K562 (cell line): ENCODE data around the gene ASB13. TPM values are rescaled to one million over a fixed set of nuclear protein-coding genes. Genes with fewer than 3 reads are reported as not detected.
A peak's percentile ranks its signal among the peaks of the same experiment; 100 is the strongest.

Experiments used
- CHD2 ChIP-seq: IDR thresholded peaks from 2 replicates; pipeline ENCODE4 v1.6.1; 2011; ENCODE audit warnings: low read depth, low read length
- ERF ChIP-seq: fragments of 450-650 bp; formaldehyde crosslinking; IDR thresholded peaks from 2 replicates; pipeline ENCODE4 v1.4.0; 2020; ENCODE audit warnings: mild to moderate bottlenecking, mixed read lengths
- ILK ChIP-seq: fragments of 450-650 bp; IDR thresholded peaks from 2 replicates; pipeline ENCODE4 v1.6.1; 2016; ENCODE audit warnings: missing genetic modification characterization, low read depth, mild to moderate bottlenecking, missing compliant biosample characterization, moderate library complexity, borderline replicate concordance
- MTA3 ChIP-seq: fragments of 450-650 bp; formaldehyde crosslinking; IDR thresholded peaks from 2 replicates; pipeline ENCODE4 v1.6.1; 2017; ENCODE audit warnings: mild to moderate bottlenecking, borderline replicate concordance
- SREBF2 ChIP-seq: sonication (generic); formaldehyde crosslinking; IDR thresholded peaks from 2 replicates; pipeline ENCODE4 v1.4.0; 2020; ENCODE audit warnings: mild to moderate bottlenecking, missing genetic modification reagents
- THRAP3 ChIP-seq: fragments of 450-650 bp; IDR thresholded peaks from 2 replicates; pipeline ENCODE4 v1.6.1; 2016; ENCODE audit warnings: mild to moderate bottlenecking, inconsistent platforms, borderline replicate concordance
- ZBTB1 ChIP-seq: sonication (generic); formaldehyde crosslinking; IDR thresholded peaks from 2 replicates; pipeline ENCODE4 v1.8.1; 2023; ENCODE audit warnings: missing genetic modification reagents, low read depth, mild to moderate bottlenecking, borderline replicate concordance
- ZBTB17 ChIP-seq: fragments of 450-650 bp; formaldehyde crosslinking; IDR thresholded peaks from 2 replicates; pipeline ENCODE4 v1.4.0; 2020; ENCODE audit warnings: mild to moderate bottlenecking
- ZNF589 ChIP-seq: fragments of 200-800 bp; sonication (Bioruptor generic); IDR thresholded peaks from 2 replicates; pipeline ENCODE4 v1.6.1; 2016; ENCODE audit warnings: low read depth, missing genetic modification characterization, missing compliant biosample characterization
- polyA plus RNA-seq, 8 experiments: library from polyadenylated mRNA; depleted of rRNA in 4 of 8; stranded (reverse) in 5 of 8; unstranded in 3 of 8; fragments of >200 nt; fragmentation: Nextera tagmentation in 2 of 8; fragmentation: Illumina TruSeq in 1 of 8; extraction: Ambion mirVana in 2 of 8; extraction: Trizol in 1 of 8; gene quantifications; 2 replicates each; pipeline versions ENCODE4 v1.2.1 to v1.2.3, GENCODE V29; 2011 to 2014; ENCODE audit warnings: inconsistent platforms in 1 of 8, missing spikeins in 1 of 8
- total RNA-seq, 7 experiments: library from RNA; depleted of rRNA in 6 of 7; stranded (reverse); fragments of >200 nt in 6 of 7; fragmentation: Illumina TruSeq in 2 of 7; extraction: Trizol in 2 of 7; gene quantifications; 2 replicates each; pipeline versions ENCODE4 v1.2.1 to v1.2.3, GENCODE V29; 2011 to 2021; ENCODE audit warnings: low replicate concordance in 1 of 7
- TF ChIP-seq, protein P1 (sequence below), 2 experiments: fragments of 450-650 bp; formaldehyde crosslinking in 1 of 2; IDR thresholded peaks; 2 replicates each; pipeline versions ENCODE4 v1.4.0 to v1.6.1; 2014 to 2020; ENCODE audit warnings: mild to moderate bottlenecking in 2 of 2, borderline replicate concordance in 1 of 2, low read depth in 1 of 2
- TF ChIP-seq, protein P2 (sequence below): sonication (generic); formaldehyde crosslinking; IDR thresholded peaks from 2 replicates; pipeline ENCODE4 v1.8.0; 2022; ENCODE audit warnings: missing genetic modification reagents, mild to moderate bottlenecking, moderate library complexity, borderline replicate concordance
- TF ChIP-seq, protein P3 (sequence below): fragments of 450-650 bp; IDR thresholded peaks from 2 replicates; pipeline ENCODE4 v1.6.1; 2016; ENCODE audit warnings: mild to moderate bottlenecking
- TF ChIP-seq, protein P4 (sequence below): sonication (generic); formaldehyde crosslinking; IDR thresholded peaks from 2 replicates; pipeline ENCODE4 v1.8.0; 2022; ENCODE audit warnings: mild to moderate bottlenecking, low read depth, missing genetic modification reagents

ASB13 gene
- total and polyA plus RNA-seq, 9 of the 15 experiments (the other 6 are each of a cell fraction or from before 2014, with no cell fraction given): 5.2 to 28.8 (median 16.9) TPM

DNA sequence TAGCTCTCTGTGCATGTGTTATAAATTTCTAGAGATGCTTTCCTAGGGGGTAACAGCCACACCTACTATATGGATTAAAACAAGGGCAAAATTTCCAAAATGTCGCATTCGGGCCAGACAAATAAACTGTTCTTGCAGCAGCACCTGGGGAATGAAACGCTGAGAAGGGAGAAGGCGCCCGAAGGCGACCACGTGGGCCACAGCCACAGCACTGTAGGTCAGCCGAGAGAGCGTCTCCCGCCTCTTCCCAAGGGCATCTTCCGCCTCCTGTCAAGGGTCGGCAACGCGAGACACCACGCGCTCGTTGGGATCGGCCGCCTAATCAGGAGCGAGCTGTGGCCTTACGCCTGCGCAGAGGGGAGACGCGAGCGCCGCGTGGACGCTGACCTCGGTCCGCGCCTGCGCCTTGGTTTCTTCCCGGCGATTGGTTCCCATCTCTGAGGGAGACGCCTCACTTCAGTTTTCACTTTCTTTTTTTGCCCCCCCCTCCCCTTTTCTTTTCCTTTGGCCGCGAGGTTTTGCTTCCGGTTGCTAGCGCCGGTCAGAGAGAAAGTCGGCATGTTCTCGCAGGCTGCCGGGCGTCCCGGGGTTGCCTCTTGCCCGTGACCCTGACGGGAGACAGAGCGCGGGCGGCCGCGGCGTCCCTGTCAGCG is 18.0 kb upstream of the ASB13 start, which contains the start of gene TASOR2 (continued):
- TF ChIP-seq, protein P1, sequence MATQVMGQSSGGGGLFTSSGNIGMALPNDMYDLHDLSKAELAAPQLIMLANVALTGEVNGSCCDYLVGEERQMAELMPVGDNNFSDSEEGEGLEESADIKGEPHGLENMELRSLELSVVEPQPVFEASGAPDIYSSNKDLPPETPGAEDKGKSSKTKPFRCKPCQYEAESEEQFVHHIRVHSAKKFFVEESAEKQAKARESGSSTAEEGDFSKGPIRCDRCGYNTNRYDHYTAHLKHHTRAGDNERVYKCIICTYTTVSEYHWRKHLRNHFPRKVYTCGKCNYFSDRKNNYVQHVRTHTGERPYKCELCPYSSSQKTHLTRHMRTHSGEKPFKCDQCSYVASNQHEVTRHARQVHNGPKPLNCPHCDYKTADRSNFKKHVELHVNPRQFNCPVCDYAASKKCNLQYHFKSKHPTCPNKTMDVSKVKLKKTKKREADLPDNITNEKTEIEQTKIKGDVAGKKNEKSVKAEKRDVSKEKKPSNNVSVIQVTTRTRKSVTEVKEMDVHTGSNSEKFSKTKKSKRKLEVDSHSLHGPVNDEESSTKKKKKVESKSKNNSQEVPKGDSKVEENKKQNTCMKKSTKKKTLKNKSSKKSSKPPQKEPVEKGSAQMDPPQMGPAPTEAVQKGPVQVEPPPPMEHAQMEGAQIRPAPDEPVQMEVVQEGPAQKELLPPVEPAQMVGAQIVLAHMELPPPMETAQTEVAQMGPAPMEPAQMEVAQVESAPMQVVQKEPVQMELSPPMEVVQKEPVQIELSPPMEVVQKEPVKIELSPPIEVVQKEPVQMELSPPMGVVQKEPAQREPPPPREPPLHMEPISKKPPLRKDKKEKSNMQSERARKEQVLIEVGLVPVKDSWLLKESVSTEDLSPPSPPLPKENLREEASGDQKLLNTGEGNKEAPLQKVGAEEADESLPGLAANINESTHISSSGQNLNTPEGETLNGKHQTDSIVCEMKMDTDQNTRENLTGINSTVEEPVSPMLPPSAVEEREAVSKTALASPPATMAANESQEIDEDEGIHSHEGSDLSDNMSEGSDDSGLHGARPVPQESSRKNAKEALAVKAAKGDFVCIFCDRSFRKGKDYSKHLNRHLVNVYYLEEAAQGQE (IDR thresholded peaks at IDR 0.05; ENCODE audit: borderline replicate concordance): 0 out of 2 replicates have a peak, but pooled peaks have one; percentile 23
- TF ChIP-seq, protein P1 (CRISPR knock-in tag; IDR thresholded peaks at IDR 0.05; ENCODE audit: low read depth): no peak
- TF ChIP-seq ZBTB1 (CRISPR knock-in tag) (peak; percentile 65; the same call in 1 of the 2 replicates), SREBF2 (CRISPR knock-in tag) (peak; percentile 24; the same call in 1 of the 2 replicates), THRAP3 (peak; percentile 44; the same call in 1 of the 2 replicates), MTA3 (peak; percentile 32; the same call in 1 of the 2 replicates), ILK (tag) (peak; percentile 56), ERF (peak; percentile 96), CHD2 (peak; percentile 97), ZBTB17 (CRISPR knock-in tag) (peak; percentile 82), ZNF589 (CRISPR knock-in tag) (peak; percentile 86; the same call in 1 of the 2 replicates)
- TF ChIP-seq, protein P2, sequence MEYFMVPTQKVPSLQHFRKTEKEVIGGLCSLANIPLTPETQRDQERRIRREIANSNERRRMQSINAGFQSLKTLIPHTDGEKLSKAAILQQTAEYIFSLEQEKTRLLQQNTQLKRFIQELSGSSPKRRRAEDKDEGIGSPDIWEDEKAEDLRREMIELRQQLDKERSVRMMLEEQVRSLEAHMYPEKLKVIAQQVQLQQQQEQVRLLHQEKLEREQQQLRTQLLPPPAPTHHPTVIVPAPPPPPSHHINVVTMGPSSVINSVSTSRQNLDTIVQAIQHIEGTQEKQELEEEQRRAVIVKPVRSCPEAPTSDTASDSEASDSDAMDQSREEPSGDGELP (CRISPR knock-in tag): peak; percentile 94
- TF ChIP-seq, protein P3, sequence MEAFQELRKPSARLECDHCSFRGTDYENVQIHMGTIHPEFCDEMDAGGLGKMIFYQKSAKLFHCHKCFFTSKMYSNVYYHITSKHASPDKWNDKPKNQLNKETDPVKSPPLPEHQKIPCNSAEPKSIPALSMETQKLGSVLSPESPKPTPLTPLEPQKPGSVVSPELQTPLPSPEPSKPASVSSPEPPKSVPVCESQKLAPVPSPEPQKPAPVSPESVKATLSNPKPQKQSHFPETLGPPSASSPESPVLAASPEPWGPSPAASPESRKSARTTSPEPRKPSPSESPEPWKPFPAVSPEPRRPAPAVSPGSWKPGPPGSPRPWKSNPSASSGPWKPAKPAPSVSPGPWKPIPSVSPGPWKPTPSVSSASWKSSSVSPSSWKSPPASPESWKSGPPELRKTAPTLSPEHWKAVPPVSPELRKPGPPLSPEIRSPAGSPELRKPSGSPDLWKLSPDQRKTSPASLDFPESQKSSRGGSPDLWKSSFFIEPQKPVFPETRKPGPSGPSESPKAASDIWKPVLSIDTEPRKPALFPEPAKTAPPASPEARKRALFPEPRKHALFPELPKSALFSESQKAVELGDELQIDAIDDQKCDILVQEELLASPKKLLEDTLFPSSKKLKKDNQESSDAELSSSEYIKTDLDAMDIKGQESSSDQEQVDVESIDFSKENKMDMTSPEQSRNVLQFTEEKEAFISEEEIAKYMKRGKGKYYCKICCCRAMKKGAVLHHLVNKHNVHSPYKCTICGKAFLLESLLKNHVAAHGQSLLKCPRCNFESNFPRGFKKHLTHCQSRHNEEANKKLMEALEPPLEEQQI: peak; percentile 57; the same call in 1 of the 2 replicates
- TF ChIP-seq, protein P4, sequence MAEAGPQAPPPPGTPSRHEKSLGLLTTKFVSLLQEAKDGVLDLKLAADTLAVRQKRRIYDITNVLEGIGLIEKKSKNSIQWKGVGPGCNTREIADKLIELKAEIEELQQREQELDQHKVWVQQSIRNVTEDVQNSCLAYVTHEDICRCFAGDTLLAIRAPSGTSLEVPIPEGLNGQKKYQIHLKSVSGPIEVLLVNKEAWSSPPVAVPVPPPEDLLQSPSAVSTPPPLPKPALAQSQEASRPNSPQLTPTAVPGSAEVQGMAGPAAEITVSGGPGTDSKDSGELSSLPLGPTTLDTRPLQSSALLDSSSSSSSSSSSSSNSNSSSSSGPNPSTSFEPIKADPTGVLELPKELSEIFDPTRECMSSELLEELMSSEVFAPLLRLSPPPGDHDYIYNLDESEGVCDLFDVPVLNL (CRISPR knock-in tag): peak; percentile 80
